HepG2 (cell line): ENCODE data around the gene EFNB1. TPM values are rescaled to one million over a fixed set of nuclear protein-coding genes. Genes with fewer than 3 reads are reported as not detected.

Experiments
- ATAC-seq: fragments of 200-7000 bp; cut with Tn5 transposase; 3 replicates; pipeline ENCODE4 v1.9.1; 2020; ENCODE audit warnings: mild to moderate bottlenecking, moderate library complexity
- BruUV-seq: library from RNA; stranded (reverse); fragments of 400-500 nt; replicated peaks from 2 replicates; lab custom pipeline; 2021; lab: Mats Ljungman, UMichigan
- CTCF ChIA-PET: fragments of 300-600 bp; formaldehyde crosslinking; extraction: SDS; loops from one replicate; lab custom pipeline; 2021; ENCODE audit warnings: low total read pairs, inconsistent platforms, low intra/inter-chr PET ratio; lab: Yijun Ruan, JAX
- POLR2A ChIA-PET: fragments of 350-600 bp; sonication (Branson Sonifier 250); formaldehyde crosslinking; loops from one replicate; lab custom pipeline; 2020; ENCODE audit warnings: antibody characterized with exemption, inconsistent platforms; lab: Yijun Ruan, JAX
- DNase-seq: peaks from one replicate; pipeline ENCODE4 v3.0.0-alpha.2; 2015; ENCODE audit warnings: low spot score
- FAIRE-seq: peaks from 3 replicates; lab custom pipeline; 2011; peaks lifted over from hg19 to GRCh38; lab: Jason Lieb, UNC
- H2AFZ ChIP-seq: one replicate; pipeline ENCODE4 v1.6.1; 2011; ENCODE audit warnings: low read length, inconsistent platforms
- H3K27ac ChIP-seq: fragments of 300-600 bp; 3 replicates; pipeline ENCODE4 v1.8.0; 2011; ENCODE audit warnings: mixed run types, mild to moderate bottlenecking, mixed read lengths, low read length, inconsistent platforms; ENCODE audit not compliant: insufficient read depth; ENCODE audit errors: extremely low read length
- H3K27me3 ChIP-seq, 2 experiments: fragments of 200-600 bp in 1 of 2; 2 replicates in 1 of 2; 3 replicates in 1 of 2; pipeline versions ENCODE4 v1.6.0 to v1.8.0; 2011; ENCODE audit warnings: low read length in 2 of 2, mild to moderate bottlenecking in 2 of 2, moderate library complexity in 2 of 2, inconsistent platforms in 1 of 2; ENCODE audit not compliant: insufficient read depth in 2 of 2, control insufficient read depth in 1 of 2
- H3K36me3 ChIP-seq, 2 experiments: fragments of 200-600 bp in 1 of 2; replicated peaks in 1 of 2; 2 replicates in 1 of 2; 3 replicates in 1 of 2; pipeline versions ENCODE4 v1.5.1 to v1.8.0; 2011; ENCODE audit warnings: low read length in 2 of 2, inconsistent platforms in 1 of 2; ENCODE audit not compliant: insufficient read depth in 2 of 2, control insufficient read depth in 1 of 2
- H3K4me1 ChIP-seq: 2 replicates; pipeline ENCODE4 v1.5.1; 2012; ENCODE audit warnings: low read length, inconsistent platforms; ENCODE audit not compliant: insufficient read depth
- H3K4me2 ChIP-seq: 2 replicates; pipeline ENCODE4 v1.6.0; 2011; ENCODE audit warnings: low read depth, low read length, inconsistent platforms
- H3K4me3 ChIP-seq, 3 experiments: fragments of 200-600 bp in 1 of 3; sonication (generic), shearing (Covaris generic) in 1 of 3; replicated peaks in 1 of 3; 2 replicates each; pipeline ENCODE4 v1.5.1; 2011 to 2016; ENCODE audit warnings: low read length in 3 of 3, inconsistent platforms in 2 of 3, low read depth in 2 of 3, mild to moderate bottlenecking in 2 of 3, control low read depth in 1 of 3, mixed read lengths in 1 of 3; ENCODE audit not compliant: insufficient read depth in 1 of 3
- H3K79me2 ChIP-seq: one replicate; pipeline ENCODE4 v1.6.1; 2011; ENCODE audit warnings: low read length, inconsistent platforms; ENCODE audit not compliant: insufficient read depth
- H3K9ac ChIP-seq: 2 replicates; pipeline ENCODE4 v1.6.0; 2011; ENCODE audit warnings: mild to moderate bottlenecking, low read depth, low read length, inconsistent platforms; ENCODE audit not compliant: insufficient read depth
- H3K9me3 ChIP-seq: 2 replicates; pipeline ENCODE4 v1.5.1; 2012; ENCODE audit warnings: mild to moderate bottlenecking, low read length
- H4K20me1 ChIP-seq: 2 replicates; pipeline ENCODE4 v1.6.0; 2011; ENCODE audit warnings: inconsistent platforms, mild to moderate bottlenecking, low read length, moderate library complexity; ENCODE audit not compliant: insufficient read depth
- ARID4A ChIP-seq: sonication (generic); formaldehyde crosslinking; IDR thresholded peaks from 2 replicates; pipeline ENCODE4 v1.5.0; 2020; ENCODE audit warnings: mild to moderate bottlenecking, missing genetic modification reagents, borderline replicate concordance
- JUND ChIP-seq: sonication (generic); formaldehyde crosslinking; IDR thresholded peaks from 2 replicates; pipeline ENCODE4 v1.8.0; 2022; ENCODE audit warnings: mild to moderate bottlenecking, missing genetic modification reagents
- KAT8 ChIP-seq: IDR thresholded peaks from 2 replicates; pipeline ENCODE4 v1.6.1; 2016; ENCODE audit warnings: missing genetic modification reagents, missing compliant biosample characterization
- NR1H2 ChIP-seq: sonication (generic); formaldehyde crosslinking; IDR thresholded peaks from 2 replicates; pipeline ENCODE4 v1.8.1; 2022; ENCODE audit warnings: low read depth, missing genetic modification reagents, borderline replicate concordance
- ONECUT2 ChIP-seq: sonication (generic); formaldehyde crosslinking; IDR thresholded peaks from 2 replicates; pipeline ENCODE4 v1.4.0; 2020; ENCODE audit warnings: missing genetic modification reagents
- POLR2G ChIP-seq: fragments of 200-400 bp; formaldehyde crosslinking; IDR thresholded peaks from 2 replicates; pipeline ENCODE4 v1.6.1; 2018; ENCODE audit warnings: mild to moderate bottlenecking, low read depth, low read length, moderate library complexity
- RFXAP ChIP-seq: sonication (generic); formaldehyde crosslinking; IDR thresholded peaks from 2 replicates; pipeline ENCODE4 v1.4.0; 2020; ENCODE audit warnings: missing genetic modification reagents, borderline replicate concordance
- SATB2 ChIP-seq: sonication (generic); formaldehyde crosslinking; IDR thresholded peaks from 2 replicates; pipeline ENCODE4 v1.5.0; 2020; ENCODE audit warnings: missing genetic modification reagents
- SRSF1 ChIP-seq: fragments of 200-400 bp; formaldehyde crosslinking; optimal IDR thresholded peaks from 2 replicates; pipeline ENCODE3; 2017; ENCODE audit warnings: mild to moderate bottlenecking, low read depth, low read length, moderate library complexity
- ZBTB7A ChIP-seq: sonication (generic); formaldehyde crosslinking; IDR thresholded peaks from 2 replicates; pipeline ENCODE4 v1.8.0; 2022; ENCODE audit warnings: mild to moderate bottlenecking, missing genetic modification reagents
- ZNF10 ChIP-seq: sonication (generic); formaldehyde crosslinking; IDR thresholded peaks from 2 replicates; pipeline ENCODE4 v1.4.0; 2020; ENCODE audit warnings: mild to moderate bottlenecking, low read depth, missing genetic modification reagents, borderline replicate concordance
- ZNF121 ChIP-seq: sonication (generic); formaldehyde crosslinking; IDR thresholded peaks from 2 replicates; pipeline ENCODE4 v1.5.0; 2020; ENCODE audit warnings: mild to moderate bottlenecking, missing genetic modification reagents
- ZNF18 ChIP-seq: sonication (generic); formaldehyde crosslinking; IDR thresholded peaks from 2 replicates; pipeline ENCODE4 v1.8.0; 2022; ENCODE audit warnings: mild to moderate bottlenecking, missing genetic modification reagents; ENCODE audit not compliant: insufficient replicate concordance
- ZNF280D ChIP-seq: sonication (generic); formaldehyde crosslinking; IDR thresholded peaks from 2 replicates; pipeline ENCODE4 v1.5.1; 2020; ENCODE audit warnings: mild to moderate bottlenecking, missing genetic modification reagents
- ZNF567 ChIP-seq: sonication (generic); formaldehyde crosslinking; IDR thresholded peaks from 2 replicates; pipeline ENCODE4 v1.8.1; 2023; ENCODE audit warnings: mild to moderate bottlenecking, missing genetic modification reagents, borderline replicate concordance
- WGBS: methylation state at CpG from one replicate; pipeline ENCODE4 v1.1.6; 2017; ENCODE audit warnings: low lambda C conversion rate; 5-methylcytosine and 5-hydroxymethylcytosine counted together
- in situ Hi-C: cut with HindIII; loops from 2 replicates; pipeline ENCODE4 v1.10.0; 2017; ENCODE audit warnings: low pct_unique_long_range_greater_than_20kb; ENCODE audit not compliant: extremely low pct_ligation_motif_present
- intact Hi-C: fragments of 100-400 bp; cut with micrococcal nuclease; formaldehyde crosslinking; loops from one replicate; pipeline ENCODE4 v1.10.0; 2022; ENCODE audit not compliant: unreplicated experiment
- polyA plus RNA-seq, 8 experiments: library from polyadenylated mRNA; depleted of rRNA in 3 of 8; stranded (reverse) in 7 of 8; unstranded in 1 of 8; fragments of >200 nt; fragmentation: Illumina TruSeq in 4 of 8; extraction: Trizol in 4 of 8; gene quantifications; 2 replicates each; pipeline versions ENCODE4 v1.2.1 to v1.2.3, GENCODE V29; 2011 to 2016; ENCODE audit warnings: low read depth in 4 of 8, missing spikeins in 1 of 8, mixed read lengths in 1 of 8; ENCODE audit not compliant: insufficient read depth in 1 of 8
- total RNA-seq, 5 experiments: library from RNA; depleted of rRNA; stranded (reverse); fragments of >200 nt; fragmentation: Illumina TruSeq; extraction: Trizol; gene quantifications; 2 replicates each; pipeline ENCODE4 v1.2.3, GENCODE V29; 2016; ENCODE audit warnings: low read depth in 1 of 5

The EFNB1 gene
- total and polyA plus RNA-seq, 2 of the 13 experiments (the other 11 are each of a cell fraction or from before 2014, with no cell fraction given) = 4.0 to 4.1 TPM

GRCh38 chrX:68835468-68835867 lies 6.6 kb downstream of the EFNB1 start:
- WGBS = 88% methylated on average over 5 of the region's 5 CpGs
- Histone ChIP-seq H2AFZ (no peak overlapping the region), H3K4me1 (no peaks in the 10 kb centered on the region), H3K27me3 (no peaks in the 10 kb centered on the region), H3K79me2 (no peaks in the 10 kb centered on the region), H3K4me3 (no peak overlapping the region), H3K4me2 (no peak overlapping the region), H3K27ac (no peak overlapping the region), H3K9me3 (no peaks in the 10 kb centered on the region), H4K20me1 (no peaks in the 10 kb centered on the region), H3K9ac (no peak overlapping the region), H3K36me3 (0 out of 5 replicates have a peak, but pooled peaks cover 0 to under 1% of the 10 kb centered on the region in 2 experiments)
- intact Hi-C loops (no loop called here), in situ Hi-C loops (no loop called here)
- TF ChIP-seq ZBTB7A (CRISPR knock-in tag) = no peak
- no peak for TF ChIP-seq RFXAP (CRISPR knock-in tag)
- TF ChIP-seq ZNF18 = no peak
- TF ChIP-seq ZNF121 (CRISPR knock-in tag) = no peak
- no peak for TF ChIP-seq JUND (CRISPR knock-in tag)
- TF ChIP-seq POLR2G = no peak
- no peak for TF ChIP-seq ZNF280D (CRISPR knock-in tag)
- no peak for TF ChIP-seq NR1H2 (CRISPR knock-in tag)
- no peak for TF ChIP-seq ZNF567 (CRISPR knock-in tag)
- TF ChIP-seq ARID4A (CRISPR knock-in tag) = no peak
- TF ChIP-seq SATB2 (CRISPR knock-in tag) = no peak
- no peak for TF ChIP-seq KAT8 (CRISPR knock-in tag)
- no peak for TF ChIP-seq SRSF1
- TF ChIP-seq ONECUT2 = no peak
- no peak for TF ChIP-seq ZNF10
- ATAC-seq (no peak), DNase-seq (no peak), FAIRE-seq (no peak)
- POLR2A ChIA-PET = no interaction called here
- no TSS peak for BruUV-seq
- CTCF ChIA-PET = no interaction called here
